Measurements from ENCODE around the gene SF3A1.
"Not testable (repeated sequence)": the region's sequence is repeated elsewhere in the genome, so short reads cannot be mapped to it uniquely, and the experiment has no call there.

Gene SF3A1

DNA sequence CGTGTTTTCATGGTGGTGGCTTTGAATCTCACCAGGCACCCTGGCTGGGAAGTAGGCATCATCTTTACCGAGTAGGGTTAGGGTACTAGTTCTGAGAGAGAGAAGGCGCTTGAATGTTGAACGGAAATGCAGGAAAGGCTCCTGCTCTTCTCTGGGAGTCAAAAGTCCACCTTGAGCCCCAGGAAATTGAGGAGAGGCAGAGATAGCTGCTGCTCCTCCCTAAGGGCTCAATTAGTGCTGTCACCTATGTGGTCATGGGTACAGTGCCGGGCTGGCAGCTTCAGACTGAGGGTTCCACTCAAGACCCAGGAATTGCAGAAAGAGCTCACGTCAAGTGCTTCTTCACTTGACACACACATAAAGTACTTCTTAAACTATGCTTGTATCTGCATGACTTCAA, 1.8 kb upstream of the SF3A1 start:
- DNase-seq (ENCODE audit: low read depth), result no peak

GRCh38 chr22:30357650-30358215, 1.0 kb upstream of the SF3A1 start:
- peak overlapping the region; percentile 93 for H3K4me3 ChIP-seq (ENCODE audit: low read depth, low read length)
- no peak for DNase-seq (ENCODE audit: low read depth)

More for the DNA sequence above, 1.8 kb upstream of the SF3A1 start:
- no peak overlapping the region for H3K4me3 ChIP-seq (ENCODE audit: low read depth, low read length)

DNA sequence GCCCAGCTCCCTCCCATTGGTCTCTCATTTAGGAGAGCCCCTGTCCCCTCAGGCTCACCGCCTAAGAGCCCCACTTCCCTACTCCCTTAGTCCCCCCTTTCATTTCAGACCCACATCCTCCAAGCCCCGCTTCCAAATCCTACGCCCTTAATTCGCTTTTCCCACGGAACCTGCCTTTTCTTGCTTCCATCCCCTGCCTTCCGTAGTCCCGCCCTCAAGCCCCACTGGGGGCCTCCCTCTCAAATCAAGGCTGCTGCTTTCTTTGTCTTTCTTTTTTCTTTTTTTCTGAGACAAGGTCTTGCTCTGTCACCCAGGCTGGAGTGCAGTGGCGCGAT, 509 bp upstream of the SF3A1 start:
- peak overlapping the region; percentile 93 for H3K4me3 ChIP-seq (ENCODE audit: low read depth, low read length)
- no peak for DNase-seq (ENCODE audit: low read depth)

GRCh38 chr22:30354644-30355043, 2.0 kb downstream of the SF3A1 start:
- no peak for DNase-seq (ENCODE audit: low read depth)
- no peak overlapping the region for H3K4me3 ChIP-seq (ENCODE audit: low read depth, low read length)

GRCh38 chr22:30351226-30351625, 5.5 kb downstream of the SF3A1 start:
- no peak for DNase-seq (ENCODE audit: low read depth)
- no peak overlapping the region for H3K4me3 ChIP-seq (ENCODE audit: low read depth, low read length)

- DNase-seq (ENCODE audit: low read depth), result no peak
- H3K4me3 ChIP-seq (ENCODE audit: low read depth, low read length), result no peak overlapping the region
These were observed 7.9 kb downstream of the SF3A1 start for GRCh38 chr22:30348809-30349208.

DNA sequence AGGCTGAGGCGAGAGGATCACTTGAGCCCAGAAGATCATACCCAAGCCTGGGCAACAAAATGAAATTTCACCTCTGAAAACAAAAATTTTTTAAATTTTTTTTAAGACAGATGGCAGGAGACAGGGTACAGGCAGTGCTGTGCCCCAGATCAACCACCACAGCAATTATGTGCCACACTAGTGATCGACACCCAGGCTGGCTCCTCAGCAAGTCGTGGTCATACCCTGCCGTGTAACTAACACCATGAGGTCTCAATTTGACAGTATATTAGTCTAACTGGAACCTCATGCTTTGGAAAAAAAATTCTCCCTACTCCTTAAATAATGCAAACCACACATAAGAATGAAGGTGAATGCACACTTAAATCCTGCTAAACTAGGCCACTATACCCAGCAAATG, 8.3 kb downstream of the SF3A1 start:
- no peak for DNase-seq (ENCODE audit: low read depth)

DNA sequence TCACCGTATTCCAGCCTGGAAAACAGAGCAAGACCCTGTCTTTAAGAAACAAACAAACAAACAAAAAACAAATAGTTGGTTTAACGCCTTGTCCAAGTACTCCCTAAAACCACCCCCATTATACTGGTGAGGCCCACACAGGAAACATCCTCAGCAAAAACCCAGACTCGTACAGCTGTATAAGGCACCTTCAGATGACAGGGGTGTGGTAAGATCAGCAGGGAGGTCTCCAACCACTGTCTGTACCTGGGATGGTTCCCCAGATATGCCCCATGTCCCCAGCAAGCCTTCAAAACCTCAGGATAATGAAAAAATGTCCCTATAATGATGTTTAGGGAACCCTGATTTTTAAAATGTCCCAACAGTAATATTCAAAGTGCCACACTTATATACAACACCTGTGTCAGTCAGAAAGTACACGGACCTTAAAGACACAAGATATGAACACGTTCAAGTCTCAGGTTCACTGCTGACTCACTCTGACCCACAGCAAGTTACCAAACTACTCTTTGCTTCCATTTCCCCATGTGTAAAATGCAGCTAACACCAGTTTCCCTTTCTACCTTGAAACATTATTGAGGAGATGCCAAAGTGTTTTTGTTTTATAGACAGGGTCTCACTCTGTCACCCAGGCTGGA, 9.3 kb downstream of the SF3A1 start:
- DNase-seq (ENCODE audit: low read depth), result no peak
- H3K4me3 ChIP-seq (ENCODE audit: low read depth, low read length), result no peak overlapping the region

More for the DNA sequence above, 8.3 kb downstream of the SF3A1 start:
- no peak overlapping the region for H3K4me3 ChIP-seq (ENCODE audit: low read depth, low read length)

DNA sequence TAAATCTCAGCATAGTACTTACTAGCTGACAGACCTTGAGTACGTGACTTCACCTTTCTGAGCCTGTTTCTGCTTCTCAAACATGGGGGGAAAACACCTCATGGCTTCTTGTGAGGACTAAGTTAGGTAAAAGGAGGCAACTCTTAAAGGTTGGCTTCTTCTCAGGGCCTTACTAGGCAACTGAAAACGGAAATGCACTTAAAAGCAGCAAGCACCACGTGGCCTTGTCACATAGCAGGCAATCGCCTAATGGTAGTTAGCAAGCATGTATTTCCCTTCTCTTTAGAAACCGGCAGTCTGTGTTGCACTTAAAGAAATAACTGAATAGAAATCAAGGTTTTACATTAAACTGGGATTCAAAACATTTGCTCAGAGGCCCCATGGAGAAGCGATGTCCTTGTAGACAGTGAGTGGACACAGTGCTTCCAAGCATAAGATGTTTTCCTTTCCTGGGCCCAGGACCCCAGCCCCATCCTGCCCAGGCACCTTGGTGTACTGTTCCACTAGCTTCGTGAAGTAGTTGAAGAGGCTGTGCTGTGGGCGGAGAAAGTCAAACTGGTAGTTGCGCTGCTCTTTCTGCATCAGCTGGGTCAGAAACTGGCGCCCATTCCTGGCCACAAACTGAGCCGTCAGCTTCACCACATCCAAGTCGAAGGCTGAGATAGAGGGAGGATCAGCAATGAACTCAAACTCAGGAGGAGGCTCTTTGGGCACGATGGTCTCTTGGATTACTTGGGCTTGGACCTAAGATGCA, 12.1 kb downstream of the SF3A1 start:
- DNase-seq (ENCODE audit: low read depth), result no peak
- no peak overlapping the region for H3K4me3 ChIP-seq (ENCODE audit: low read depth, low read length)

- DNase-seq (ENCODE audit: low read depth), result no peak
- H3K4me3 ChIP-seq (ENCODE audit: low read depth, low read length), result no peak overlapping the region
These were observed 15.6 kb downstream of the SF3A1 start for GRCh38 chr22:30340911-30341685.

DNA sequence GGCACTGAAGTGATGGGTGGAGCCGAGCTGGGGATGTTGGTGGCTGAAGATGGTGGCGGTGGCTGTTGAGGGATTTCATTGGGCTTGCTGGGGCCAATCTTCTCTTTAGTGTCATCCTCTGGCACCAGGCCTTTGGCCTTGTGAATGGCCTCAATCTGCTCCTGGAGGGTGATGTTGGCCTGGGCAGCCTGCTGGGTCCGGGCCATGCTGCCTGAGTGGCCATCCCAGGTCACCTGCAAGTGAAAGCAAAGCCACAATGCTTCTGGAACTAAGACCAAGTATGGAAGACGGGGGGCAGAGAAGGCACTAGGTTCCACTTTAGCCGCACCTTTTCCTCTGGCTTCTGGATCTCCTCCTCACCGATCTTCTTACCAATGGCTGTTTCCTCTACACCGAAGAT, 17.9 kb downstream of the SF3A1 start:
- no peak overlapping the region for H3K4me3 ChIP-seq (ENCODE audit: low read depth, low read length)
- DNase-seq (ENCODE audit: low read depth), result no peak

DNA sequence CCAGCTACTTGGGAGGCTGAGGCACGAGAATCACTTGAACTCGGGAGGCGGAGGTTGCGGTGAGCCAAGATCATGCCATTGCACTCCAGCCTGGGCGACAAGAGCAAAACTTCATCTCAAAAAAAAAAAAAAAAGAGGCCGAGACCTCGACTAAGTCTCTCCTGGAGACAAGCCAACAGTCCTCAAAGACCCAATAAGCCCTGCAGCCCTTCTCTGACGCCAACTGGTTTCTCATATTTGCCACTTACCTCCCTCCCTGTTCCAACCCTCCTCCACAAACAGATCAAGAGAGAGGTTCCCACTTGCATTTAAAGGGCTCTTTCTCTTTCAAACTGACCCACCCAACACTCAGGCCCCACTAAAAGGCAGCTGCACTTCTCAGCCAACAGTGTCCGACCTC, 18.4 kb downstream of the SF3A1 start:
- not testable (repeated sequence) for H3K4me3 ChIP-seq (ENCODE audit: low read depth, low read length); DNase-seq (ENCODE audit: low read depth)

DNA sequence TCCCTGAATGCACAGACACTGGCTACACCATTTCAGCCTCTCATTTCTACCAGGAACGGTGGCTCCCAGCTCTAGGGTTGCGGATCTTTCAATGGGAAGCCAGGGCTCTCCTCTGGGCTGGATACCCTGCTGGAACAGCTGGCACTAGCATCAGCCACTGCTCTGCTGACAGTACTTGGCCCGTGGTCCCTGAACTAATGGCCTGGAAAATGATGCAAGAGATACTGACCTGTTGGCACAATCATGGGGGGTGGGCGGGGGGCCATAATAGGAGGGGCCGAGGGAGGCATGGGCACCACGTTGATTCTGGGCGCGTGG, 19.3 kb downstream of the SF3A1 start:
- H3K4me3 ChIP-seq (ENCODE audit: low read depth, low read length), result no peak overlapping the region
- no peak for DNase-seq (ENCODE audit: low read depth)

DNA sequence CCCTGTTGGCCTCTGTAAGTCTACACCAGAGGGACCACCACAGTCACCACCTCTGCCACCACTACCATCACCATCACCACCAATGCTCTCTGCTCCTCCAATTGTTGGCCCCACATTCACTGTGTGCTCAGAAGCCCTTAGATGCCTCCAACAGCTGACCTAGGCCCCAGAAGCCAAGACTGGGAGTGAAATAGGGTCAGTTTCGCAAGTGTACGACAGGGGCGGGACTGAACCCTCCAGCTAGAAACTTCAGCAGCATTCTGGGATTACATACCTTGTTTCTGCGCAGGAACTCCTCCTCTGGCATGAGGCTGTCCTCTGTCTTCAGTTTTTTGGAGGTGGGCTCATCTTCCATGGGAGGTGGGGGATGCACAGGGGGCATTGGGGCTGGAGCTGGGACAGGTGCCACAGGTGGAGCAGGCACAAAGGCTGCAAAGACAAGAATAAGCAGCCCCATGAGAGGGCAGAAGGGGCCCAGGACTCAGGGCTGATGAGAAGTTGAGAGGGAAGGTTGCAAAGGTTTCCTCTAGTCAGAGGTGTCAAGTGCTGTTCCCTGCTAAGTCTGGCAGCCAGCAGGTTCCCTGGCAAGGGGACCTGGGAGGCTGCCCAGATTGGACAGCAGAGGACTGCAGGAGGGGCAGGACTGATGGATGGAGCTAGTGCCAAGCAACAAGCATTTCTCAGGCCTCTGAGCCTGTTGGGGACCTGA, 19.8 kb downstream of the SF3A1 start:
- H3K4me3 ChIP-seq (ENCODE audit: low read depth, low read length), result no peak overlapping the region
- no peak for DNase-seq (ENCODE audit: low read depth)

- DNase-seq (ENCODE audit: low read depth), result no peak
- no peak overlapping the region for H3K4me3 ChIP-seq (ENCODE audit: low read depth, low read length)
These were observed 21.5 kb downstream of the SF3A1 start for GRCh38 chr22:30335236-30335635.

- H3K4me3 ChIP-seq (ENCODE audit: low read depth, low read length), result no peak overlapping the region
These were observed 22.0 kb downstream of the SF3A1 start for GRCh38 chr22:30334646-30335045.

DNA sequence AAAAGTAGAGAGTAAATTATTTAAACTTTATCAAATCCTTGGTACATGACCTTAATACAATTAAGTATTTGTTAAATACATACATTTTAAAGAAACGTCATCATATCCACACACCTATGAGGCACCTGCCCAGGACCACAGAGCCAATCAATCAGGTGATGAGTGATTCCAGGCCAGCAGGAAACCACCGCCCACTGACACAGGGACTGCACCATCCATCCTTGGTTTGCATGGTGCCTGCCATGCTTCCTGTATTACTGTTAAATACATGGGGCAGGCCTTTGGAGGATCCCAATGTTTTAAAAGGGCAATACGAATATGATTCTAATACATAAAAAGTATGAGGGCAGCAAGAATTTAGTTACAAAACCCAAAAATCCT, 23.0 kb downstream of the SF3A1 start:
- no peak for DNase-seq (ENCODE audit: low read depth)
- H3K4me3 ChIP-seq (ENCODE audit: low read depth, low read length), result no peak overlapping the region

More at GRCh38 chr22:30334646-30335045, 22.0 kb downstream of the SF3A1 start:
- no peak for DNase-seq (ENCODE audit: low read depth)

GRCh38 chr22:30332994-30333706, 23.5 kb downstream of the SF3A1 start:
- DNase-seq (ENCODE audit: low read depth), result no peak
- no peak overlapping the region for H3K4me3 ChIP-seq (ENCODE audit: low read depth, low read length)

- H3K4me3 ChIP-seq (ENCODE audit: low read depth, low read length), result no peak overlapping the region
- DNase-seq (ENCODE audit: low read depth), result no peak
These were observed 24.1 kb downstream of the SF3A1 start for GRCh38 chr22:30332551-30332950.

All from skeletal muscle cell (primary cell).